Heart left ventricle (tissue), 16 donors: Measurements from ENCODE around the gene COL23A1. TPM values are rescaled to one million over a fixed set of nuclear protein-coding genes. Genes with fewer than 3 reads are reported as not detected.

Source experiments
- ATAC-seq, 4 donors: fragments of 200-7000 bp; cut with Tn5 transposase; one replicate each; pipeline ENCODE4 v1.9.1; 2020 to 2022; ENCODE audit warnings: moderate library complexity in 4 of 4, mild to moderate bottlenecking in 3 of 4, moderate number of reproducible peaks in 1 of 4
- DNase-seq, 5 donors: peaks; one replicate each; pipeline ENCODE4 v3.0.0-alpha.2; 2020
- H3K27ac ChIP-seq, 12 donors: fragments of 200-600 bp; sonication (generic) in 4 of 12; one replicate each; pipeline versions ENCODE4 v1.5.0 to v1.8.0; 2016 to 2022; ENCODE audit warnings: mild to moderate bottlenecking in 2 of 12
- H3K27me3 ChIP-seq, 9 donors: fragments of 200-600 bp; sonication (generic) in 2 of 9; one replicate each; pipeline versions ENCODE4 v1.5.1 to v1.8.0; 2016 to 2022; ENCODE audit warnings: mild to moderate bottlenecking in 3 of 9
- H3K36me3 ChIP-seq, 9 donors: fragments of 200-600 bp; sonication (generic) in 2 of 9; one replicate each; pipeline versions ENCODE4 v1.5.0 to v1.8.0; 2018 to 2022; ENCODE audit warnings: mild to moderate bottlenecking in 2 of 9
- H3K4me1 ChIP-seq, 12 donors: fragments of 200-600 bp; sonication (generic) in 4 of 12; one replicate each; pipeline versions ENCODE4 v1.5.0 to v1.8.0; 2016 to 2022; ENCODE audit warnings: mild to moderate bottlenecking in 3 of 12
- H3K4me3 ChIP-seq, 12 donors: fragments of 200-600 bp; sonication (generic) in 4 of 12; one replicate each; pipeline versions ENCODE4 v1.5.0 to v1.8.0; 2017 to 2022; ENCODE audit warnings: mild to moderate bottlenecking in 9 of 12, moderate library complexity in 4 of 12
- H3K9me3 ChIP-seq, 12 donors: fragments of 200-600 bp; sonication (generic) in 4 of 12; one replicate each; pipeline versions ENCODE4 v1.5.0 to v1.8.0; 2016 to 2022; ENCODE audit warnings: mild to moderate bottlenecking in 1 of 12
- CTCF ChIP-seq, 12 donors: fragments of 200-600 bp; sonication (generic) in 4 of 12; IDR thresholded peaks; one replicate each; pipeline versions ENCODE4 v1.5.0 to v1.8.0; 2018 to 2022; ENCODE audit warnings: antibody characterized with exemption in 12 of 12, mild to moderate bottlenecking in 5 of 12
- POLR2A ChIP-seq, 2 donors: fragments of 450-650 bp; IDR thresholded peaks; one replicate each; pipeline ENCODE4 v1.6.1; 2017; ENCODE audit warnings: antibody characterized with exemption in 2 of 2, mild to moderate bottlenecking in 2 of 2, moderate library complexity in 2 of 2
- WGBS, 4 donors: extraction: QIAGEN DNeasy Blood & Tissue Kit in 2 of 4; methylation state at CpG; one replicate each; pipeline versions ENCODE4 v1.1.5 to v1.1.7; 2013 to 2018; 5-methylcytosine and 5-hydroxymethylcytosine counted together
- intact Hi-C, 10 donors: fragments of 100-400 bp; cut with DNase I; formaldehyde crosslinking; loops; one replicate each; pipeline versions ENCODE4 v1.11.1 to v1.14.2; 2022
- polyA plus RNA-seq, 2 donors: library from polyadenylated mRNA; stranded (reverse); fragments of 200-250 nt; gene quantifications; one replicate each; pipeline ENCODE4 v1.2.3, GENCODE V29; 2013
- total RNA-seq, 9 donors: library from RNA; depleted of rRNA in 2 of 9; stranded (reverse); fragments of >200 nt in 2 of 9; fragmentation: NEBNext Ultra II Directional in 3 of 9; extraction: Animal tissue kit (Norgen Biotek cat#: 25700) in 3 of 9; gene quantifications; one replicate each; pipeline versions ENCODE4 v1.1.0 to v1.2.4, GENCODE V29; 2016 to 2023
- donor health status: ischemic (EF 13 %, LVEDD 7.1; RV severe dilation, severe dysfunction).
- donor health status: healthy with polysubstance abuse.
- donor health status: DM: no; HTN: yes; CAD: no.
- donor health status: DM: no; HTN: no; CAD: no.
- donor health status: ischemic (EF 25% LVEDD 6.9; RV normal size, moderate dysfunction).
- donor health status: ischemic (EF 25% LVEDD 5.7; RV mildly dilated, moderate dysfunction).
- donor health status: healthy.
- donor health status: DM: yes; HTN: yes; CAD: no.
- donor health status: ischemic (EF 35%, LVEDD 5.7; RV mildly dilated, moderate dysfunction).
- donor health status: nonischemic (EF 11% LVEDD 7.7; RV severe dilation, severe dysfunction).
- donor health status: DM: yes; HTN: yes; CAD: no.
- donor health status: PGD.
- donor health status: ischemic (EF 29% LVEDD 5.4; RV normal size, mild dysfunction).
- donor health status: nonischemic (EF 23%, LVEDD 6.1; RV moderate dilation, normal function).

Gene COL23A1
- total and polyA plus RNA-seq, 11 donors: 6.0 to 33.0 (median 18.8) TPM

GRCh38 chr5:178310130-178310865, 279.9 kb downstream of the COL23A1 start:
- H3K27ac ChIP-seq: no peak overlapping the region
- no peaks in the 10 kb centered on the region for H3K36me3 ChIP-seq
- WGBS, 4 donors: 91 to 94% (median 92%) methylated on average over 6 to 17 of the region's 17 CpGs
- H3K4me3 ChIP-seq: no peak overlapping the region
- no peaks in the 10 kb centered on the region for H3K4me1 ChIP-seq
- no peaks in the 10 kb centered on the region for H3K9me3 ChIP-seq
- no peaks in the 10 kb centered on the region for H3K27me3 ChIP-seq
- no peak for TF ChIP-seq POLR2A (IDR thresholded peaks at IDR 0.05)
- no peak for TF ChIP-seq CTCF (IDR thresholded peaks at IDR 0.05)
- no peak for DNase-seq
- no peak for ATAC-seq
- intact Hi-C loops: no loop called here

- WGBS, 4 donors: 78 to 83% (median 81%) methylated on average over 13 to 18 of the region's 18 CpGs
- no peak for DNase-seq
- Histone ChIP-seq H3K27me3 (no peaks in the 10 kb centered on the region), H3K4me3 (no peak overlapping the region), H3K4me1 (no peaks in the 10 kb centered on the region), H3K36me3 (no peaks in the 10 kb centered on the region), H3K9me3 (no peaks in the 10 kb centered on the region), H3K27ac (no peak overlapping the region)
- TF ChIP-seq POLR2A (IDR thresholded peaks at IDR 0.05) (no peak), CTCF (IDR thresholded peaks at IDR 0.05) (peak in 3 of 12 donors; percentile 6 to 22 (median 8))
- intact Hi-C loops: no loop called here
- peak; percentile 4 to 70 (median 46) for ATAC-seq
Measured at GRCh38 chr5:178309271-178310013, 280.8 kb downstream of the COL23A1 start.

- no peaks in the 10 kb centered on the region for H3K27me3 ChIP-seq
- no peak overlapping the region for H3K4me3 ChIP-seq
- no peak overlapping the region for H3K27ac ChIP-seq
- H3K36me3 ChIP-seq: no peaks in the 10 kb centered on the region
- 88 to 94% (median 93%) methylated on average over 15 to 18 of the region's 18 CpGs for WGBS, 4 donors
- H3K9me3 ChIP-seq: no peaks in the 10 kb centered on the region
- ATAC-seq (no peak), DNase-seq (no peak)
- H3K4me1 ChIP-seq: no peaks in the 10 kb centered on the region
- no peak for TF ChIP-seq CTCF (IDR thresholded peaks at IDR 0.05)
- TF ChIP-seq POLR2A (IDR thresholded peaks at IDR 0.05): no peak
- intact Hi-C loops: no loop called here
Measured at GRCh38 chr5:178308541-178309092, 281.6 kb downstream of the COL23A1 start.
